CD4-positive, alpha-beta T cell treated with Interleukin-15 for 4 hours (primary cell): ENCODE results near the gene ZDHHC20.
"Not testable (repeated sequence)": the region's sequence is repeated elsewhere in the genome, so short reads cannot be mapped to it uniquely, and the experiment has no call there.

Experiments used
- DNase-seq: peaks from one replicate; pipeline ENCODE4 v3.0.0-alpha.2; 2020; ENCODE audit warnings: low spot score

Gene ZDHHC20

DNA sequence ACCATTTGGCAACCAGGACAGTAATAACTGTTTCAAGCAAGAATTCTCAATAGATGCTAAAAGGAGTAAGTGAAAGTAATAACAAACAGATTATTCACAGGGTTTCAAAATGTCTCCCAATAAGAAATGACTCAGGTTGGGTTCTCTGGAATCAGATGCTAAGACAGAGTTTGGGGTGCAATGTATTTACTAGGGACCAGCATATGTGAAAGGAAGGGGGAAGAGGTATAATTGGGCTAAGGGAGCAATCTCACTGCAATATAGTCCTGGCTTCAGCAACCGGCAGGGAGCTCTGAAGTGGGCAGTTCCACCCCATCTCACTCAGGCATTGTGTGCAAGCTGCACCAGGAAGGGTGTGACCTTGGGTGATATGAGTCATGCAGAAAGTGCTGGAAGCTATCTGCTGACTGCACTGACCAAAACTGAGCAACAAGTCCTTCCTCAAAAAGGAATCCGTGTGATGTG is 23.4 kb downstream of the ZDHHC20 start:
- DNase-seq = peak; percentile 56

- DNase-seq = no peak
Measured at GRCh38 chr13:21435231-21435630, 23.9 kb downstream of the ZDHHC20 start.

DNA sequence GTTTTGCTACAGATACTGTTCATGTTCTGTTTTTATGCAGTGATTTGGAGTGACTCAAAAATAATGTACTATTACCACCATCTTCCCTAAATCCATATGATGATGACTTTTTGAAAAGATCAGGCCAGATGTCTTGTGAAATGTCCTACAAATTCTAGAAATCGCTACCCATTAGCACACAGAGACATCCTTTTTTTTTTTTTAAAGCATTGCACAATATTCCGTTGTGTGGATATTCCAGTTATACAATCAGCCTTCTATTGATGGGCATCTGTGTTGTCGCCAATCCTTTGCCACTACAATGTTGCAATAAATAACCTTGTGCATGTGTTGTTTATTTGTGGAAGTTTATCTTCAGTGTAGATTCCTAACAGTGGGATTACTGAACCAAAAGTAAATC is 24.5 kb downstream of the ZDHHC20 start:
- DNase-seq = no peak

- DNase-seq = no peak
Measured at GRCh38 chr13:21429211-21429610, 29.9 kb downstream of the ZDHHC20 start.

DNA sequence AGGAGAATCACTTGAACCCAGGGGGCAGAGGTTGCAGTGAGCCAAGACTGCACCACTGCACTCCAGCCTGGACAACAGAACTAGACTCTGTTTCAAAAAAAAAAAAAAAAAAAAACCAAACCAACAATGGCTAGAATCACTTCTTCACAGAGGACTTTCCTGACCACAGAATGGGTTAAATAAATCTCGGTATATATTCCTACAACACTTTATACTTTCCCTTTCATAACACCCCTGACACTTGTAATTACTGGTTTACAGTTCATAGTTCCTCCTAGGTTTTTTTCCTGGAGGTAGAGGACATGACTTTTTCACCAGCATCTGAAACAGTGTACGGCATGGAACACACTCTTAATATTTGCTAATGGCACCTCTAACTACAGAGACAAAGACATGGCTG is 31.4 kb downstream of the ZDHHC20 start:
- DNase-seq = no peak

GRCh38 chr13:21426238-21426637 is 32.9 kb downstream of the ZDHHC20 start:
- no peak for DNase-seq

- no peak for DNase-seq
Measured at GRCh38 chr13:21420706-21421105, 38.4 kb downstream of the ZDHHC20 start.

GRCh38 chr13:21413013-21413412 is 46.1 kb downstream of the ZDHHC20 start:
- DNase-seq = no peak

DNA sequence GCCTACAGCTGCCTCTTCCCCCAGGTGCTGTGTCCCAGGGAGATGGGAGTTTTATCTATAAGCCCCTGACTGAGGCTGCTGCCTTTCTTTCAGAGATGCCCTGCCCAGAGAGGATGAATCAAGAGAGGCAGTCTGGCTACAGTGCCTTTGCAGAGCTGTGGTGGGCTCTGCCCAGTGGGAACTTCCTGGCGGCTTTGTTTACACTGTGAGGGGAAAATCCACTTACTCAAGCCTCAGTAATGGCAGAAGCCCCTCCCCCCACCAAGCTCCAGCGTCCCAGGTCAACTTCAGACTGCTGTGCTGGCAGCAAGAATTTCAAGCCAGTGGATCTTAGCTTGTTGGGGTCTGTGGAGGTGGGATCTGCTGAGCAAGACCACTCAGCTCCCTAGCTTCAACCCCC is 48.6 kb downstream of the ZDHHC20 start:
- not testable (repeated sequence) for DNase-seq

GRCh38 chr13:21405309-21405708 is 53.8 kb downstream of the ZDHHC20 start:
- DNase-seq = no peak

DNA sequence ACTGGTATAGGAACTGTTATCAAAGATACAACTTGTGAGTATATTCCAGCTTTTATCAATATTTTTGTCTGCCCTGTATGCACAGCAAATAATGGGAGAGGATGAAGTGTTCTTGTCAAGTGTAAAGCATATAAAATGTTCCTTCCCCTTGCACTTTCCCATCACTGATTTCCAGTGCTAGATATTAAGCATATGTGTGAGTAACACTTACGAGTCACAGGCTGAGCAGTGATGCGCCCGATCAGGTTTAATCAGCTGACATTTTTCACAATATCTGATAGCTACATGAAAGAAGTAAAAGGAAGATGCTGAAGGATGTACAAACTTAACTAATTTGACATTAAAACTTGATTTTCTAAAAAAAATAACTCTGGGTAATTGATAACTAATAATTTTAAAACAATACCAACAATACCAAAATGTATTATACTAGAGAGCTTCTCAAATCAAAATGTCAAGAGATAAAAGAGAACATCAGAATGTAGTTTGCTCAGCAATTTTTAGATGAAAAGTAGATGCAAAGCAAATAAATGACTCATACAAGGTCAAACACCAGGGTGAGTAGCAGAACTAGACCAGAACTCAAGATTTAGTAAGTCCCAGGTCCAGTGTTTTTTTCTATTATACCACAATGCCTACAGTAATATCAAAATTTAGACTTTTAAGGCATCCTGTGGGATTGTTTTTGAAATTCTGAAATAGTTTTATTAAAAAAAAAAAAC is 56.4 kb downstream of the ZDHHC20 start:
- DNase-seq = peak; percentile 12

DNA sequence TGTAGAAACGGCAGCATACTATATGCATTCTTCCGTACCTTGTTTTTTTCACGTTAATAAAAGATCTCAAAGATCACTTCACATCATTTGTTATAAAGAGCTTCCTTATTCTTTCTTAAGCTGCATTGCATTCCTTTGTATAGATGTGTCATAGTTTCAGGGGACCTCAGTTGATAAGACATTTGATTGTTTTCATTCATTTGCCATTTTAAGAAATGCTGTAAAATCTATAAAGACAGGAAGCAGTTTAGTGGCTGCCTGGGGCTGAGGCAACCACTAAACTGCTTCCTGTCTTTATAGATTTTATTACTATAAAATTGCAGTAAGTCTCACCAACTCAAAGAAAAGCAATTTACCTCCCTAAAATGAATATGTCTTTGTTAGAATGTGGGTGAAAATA is 59.4 kb downstream of the ZDHHC20 start:
- peak; percentile 18 for DNase-seq

DNA sequence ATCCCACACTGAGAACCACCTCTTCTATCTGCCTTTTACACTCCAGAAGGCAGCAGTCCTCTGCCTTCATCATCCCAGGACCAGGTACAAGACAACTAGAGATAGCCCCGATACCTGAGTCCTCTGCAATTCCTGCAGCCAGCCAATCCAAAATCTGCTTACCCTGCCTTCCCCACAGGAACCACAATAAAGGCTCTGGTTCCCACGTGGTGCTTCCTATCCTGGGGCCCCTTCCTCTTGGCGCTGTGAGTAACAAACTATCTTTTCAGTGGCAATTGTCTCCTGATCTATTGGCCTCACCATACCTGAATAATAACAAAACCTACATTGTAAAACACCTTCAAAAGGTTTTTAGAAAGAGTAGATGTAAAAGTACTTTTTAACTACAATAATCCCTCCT is 63.1 kb downstream of the ZDHHC20 start:
- peak; percentile 13 for DNase-seq

- DNase-seq = no peak
Measured at GRCh38 chr13:21389124-21389523, 70.0 kb downstream of the ZDHHC20 start.

- no peak for DNase-seq
Measured at GRCh38 chr13:21385710-21386109, 73.4 kb downstream of the ZDHHC20 start.

DNA sequence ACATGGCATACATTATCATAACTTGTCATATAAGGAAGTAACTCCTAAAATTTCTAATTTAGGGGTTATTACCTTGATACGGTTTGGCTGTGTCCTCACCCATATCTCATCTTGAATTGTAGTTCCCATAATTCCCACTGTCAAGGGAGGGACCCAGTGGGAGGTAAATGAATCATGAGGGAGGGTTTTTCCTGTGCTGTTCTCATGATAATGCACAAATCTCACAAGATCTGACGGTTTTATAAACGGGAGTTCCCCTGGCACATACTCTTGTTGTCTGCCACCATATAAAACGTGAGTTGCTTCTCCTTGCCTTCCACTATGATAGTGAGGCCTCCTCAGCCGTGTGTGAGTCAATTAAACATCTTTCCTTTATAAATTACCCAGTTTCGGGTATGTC is 76.0 kb downstream of the ZDHHC20 start:
- DNase-seq = no peak

DNA sequence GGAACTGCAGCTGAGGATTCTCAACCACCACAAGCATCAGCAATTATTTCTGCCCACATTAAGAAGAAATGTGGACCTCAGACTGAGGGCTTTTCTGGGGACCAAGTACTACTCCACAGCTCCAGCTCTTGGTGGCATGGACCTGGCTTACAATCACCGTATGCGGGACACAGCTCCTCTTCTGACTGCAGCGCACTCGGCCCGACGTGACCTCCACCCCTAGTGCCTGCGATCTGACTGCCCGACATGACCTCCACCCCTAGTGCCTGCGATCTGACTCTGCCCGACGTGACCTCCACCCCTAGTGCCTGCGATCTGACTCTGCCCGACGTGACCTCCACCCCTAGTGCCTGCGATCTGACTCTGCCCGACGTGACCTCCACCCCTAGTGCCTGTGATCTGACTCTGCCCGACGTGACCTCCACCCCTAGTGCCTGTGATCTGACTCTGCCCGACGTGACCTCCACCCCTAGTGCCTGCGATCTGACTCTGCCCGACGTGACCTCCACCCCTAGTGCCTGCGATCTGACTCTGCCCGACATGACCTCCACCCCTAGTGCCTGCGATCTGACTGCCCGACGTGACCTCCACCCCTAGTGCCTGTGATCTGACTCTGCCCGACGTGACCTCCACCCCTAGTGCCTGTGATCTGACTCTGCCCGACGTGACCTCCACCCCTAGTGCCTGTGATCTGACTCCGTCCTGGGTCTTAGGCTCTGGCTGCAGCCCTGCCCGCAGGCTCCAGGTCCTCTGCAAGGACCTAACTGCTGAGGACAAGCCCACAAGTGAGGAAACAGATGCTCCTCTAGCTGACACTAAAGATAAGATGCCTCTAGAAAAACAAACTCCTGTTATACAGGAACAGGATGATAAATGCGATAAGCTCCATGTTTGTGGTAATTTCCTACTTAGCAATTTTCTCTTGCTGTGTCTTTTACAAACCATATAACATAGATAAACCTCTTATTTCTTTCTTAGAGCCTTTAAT is 81.8 kb downstream of the ZDHHC20 start:
- not testable (repeated sequence) for DNase-seq

- DNase-seq = no peak
Measured at GRCh38 chr13:21372530-21372929, 86.6 kb downstream of the ZDHHC20 start.

GRCh38 chr13:21371011-21371410 is 88.1 kb downstream of the ZDHHC20 start:
- DNase-seq = no peak

- no peak for DNase-seq
Measured at GRCh38 chr13:21365574-21365973, 93.5 kb downstream of the ZDHHC20 start.

DNA sequence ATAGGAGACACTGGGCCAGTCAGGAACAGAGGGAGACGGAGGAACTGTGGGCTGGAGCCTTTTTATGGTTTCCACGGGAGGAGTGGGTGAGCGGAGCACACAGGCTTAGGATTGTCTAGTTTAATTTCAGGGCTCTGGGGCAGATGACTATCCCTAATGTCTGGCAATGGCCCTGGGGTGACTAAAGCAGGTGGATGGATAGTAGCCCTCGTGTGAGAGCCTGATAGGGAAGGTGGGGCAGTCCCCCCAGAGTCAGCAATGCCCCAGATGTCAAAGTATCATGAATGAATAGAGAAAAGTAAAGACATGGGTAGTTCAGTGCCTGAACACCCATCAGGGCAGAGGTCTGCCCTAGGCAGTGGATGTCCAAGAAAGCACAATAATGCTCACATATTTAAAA is 94.2 kb downstream of the ZDHHC20 start:
- DNase-seq = no peak

DNA sequence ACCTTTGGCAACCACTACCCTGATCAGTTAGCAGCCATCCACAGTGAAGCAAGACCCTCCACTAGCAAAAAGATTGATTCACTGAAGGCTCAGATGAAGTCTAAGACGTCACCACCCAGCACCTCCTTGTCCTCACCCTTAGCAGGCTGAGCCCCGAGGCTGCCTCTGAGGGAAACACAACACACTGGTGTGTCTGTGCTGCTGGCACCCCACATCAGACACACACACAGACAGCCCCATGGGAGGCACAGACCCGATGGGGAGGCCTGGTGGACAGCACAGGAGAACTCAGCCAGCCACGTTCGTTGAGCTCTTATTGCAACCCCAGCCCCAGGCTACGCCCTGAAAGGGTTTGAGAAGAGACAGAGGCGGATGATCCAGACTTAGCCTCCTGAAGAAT is 94.7 kb downstream of the ZDHHC20 start:
- no peak for DNase-seq

DNA sequence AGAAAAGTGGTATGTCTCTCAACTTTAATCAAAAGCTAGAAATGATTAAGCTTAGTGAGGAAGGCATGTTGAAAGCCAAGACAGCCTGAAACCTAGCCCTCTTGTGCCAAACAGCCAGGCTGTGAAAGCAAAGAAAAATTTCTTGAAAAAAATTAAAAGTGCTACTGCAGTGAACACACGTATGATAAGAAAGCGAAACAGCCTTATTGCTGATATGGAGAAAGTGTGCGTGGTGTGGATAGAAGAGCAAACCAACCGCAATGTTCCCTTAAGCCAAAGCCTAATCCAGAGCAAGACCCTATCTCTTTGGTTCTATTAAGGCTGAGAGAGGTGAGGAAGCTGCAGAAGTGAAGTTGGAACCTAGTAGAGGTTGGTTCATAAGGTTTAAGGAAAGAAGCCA is 96.4 kb downstream of the ZDHHC20 start:
- DNase-seq = no peak
